ENCODE results near the gene SEMA4B.
"Not testable (repeated sequence)": the region's sequence is repeated elsewhere in the genome, so short reads cannot be mapped to it uniquely, and the experiment has no call there.

Gene SEMA4B

DNA sequence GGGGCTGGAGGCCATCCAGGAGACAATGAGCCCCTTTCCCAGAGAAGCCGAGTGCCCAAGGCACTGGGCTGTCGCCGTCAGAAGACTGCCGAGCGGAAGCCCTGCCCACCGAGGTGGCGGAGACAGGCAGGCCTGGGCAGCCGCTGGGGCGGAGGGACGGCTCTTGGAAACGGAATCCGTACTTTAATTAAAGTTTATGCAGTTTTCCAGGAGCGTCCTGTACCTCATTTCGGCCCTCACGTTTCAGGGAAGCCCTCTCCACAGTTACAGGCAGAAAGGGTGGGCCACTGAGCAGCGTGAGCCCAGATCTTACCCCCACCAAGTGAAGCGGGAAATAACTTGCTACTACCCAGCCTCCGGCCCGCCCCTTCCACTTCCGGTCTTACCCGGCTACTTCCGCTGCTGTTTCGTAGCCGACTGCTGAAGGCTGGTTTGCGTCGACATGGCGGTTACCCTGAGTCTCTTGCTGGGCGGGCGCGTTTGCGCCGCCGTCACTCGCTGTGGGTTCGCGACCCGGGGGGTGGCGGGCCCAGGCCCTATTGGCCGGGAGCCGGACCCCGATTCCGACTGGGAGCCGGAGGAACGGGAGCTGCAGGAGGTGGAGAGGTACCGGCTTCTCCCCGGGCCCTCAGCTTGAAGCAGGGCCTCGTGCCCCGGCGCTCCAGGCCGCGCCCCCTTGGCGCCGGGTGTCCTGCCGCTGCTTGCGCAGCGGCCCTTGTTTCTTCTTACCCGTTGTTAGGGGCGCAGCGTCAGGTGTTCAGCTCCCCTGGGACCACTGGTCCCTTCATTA lies 64.3 kb downstream of the SEMA4B start, which contains the start of gene NGRN:
Gene NGRN, plus strand, starts transcription at position 402 of the 790 bp plus-strand sequence. Its CDS starts 41 bp downstream, at position 443.
- DNase-seq: peak; percentile 91

DNA sequence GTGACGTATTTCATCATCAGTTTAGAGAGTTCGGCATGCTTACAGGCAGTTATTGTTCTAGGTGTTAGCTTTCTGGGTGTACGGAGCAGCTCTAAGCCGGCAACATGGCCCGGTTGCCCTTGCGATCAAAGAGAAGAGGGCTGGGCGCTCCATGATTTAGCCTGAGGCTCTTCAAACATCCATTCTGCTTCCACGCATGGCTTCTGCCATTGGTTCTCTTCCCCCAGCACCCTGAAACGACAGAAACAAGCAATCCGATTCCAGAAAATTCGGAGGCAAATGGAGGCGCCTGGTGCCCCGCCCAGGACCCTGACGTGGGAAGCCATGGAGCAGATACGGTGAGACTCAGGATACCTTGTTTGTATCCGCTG lies 64.9 kb downstream of the SEMA4B start:
- DNase-seq: peak; percentile 68

DNA sequence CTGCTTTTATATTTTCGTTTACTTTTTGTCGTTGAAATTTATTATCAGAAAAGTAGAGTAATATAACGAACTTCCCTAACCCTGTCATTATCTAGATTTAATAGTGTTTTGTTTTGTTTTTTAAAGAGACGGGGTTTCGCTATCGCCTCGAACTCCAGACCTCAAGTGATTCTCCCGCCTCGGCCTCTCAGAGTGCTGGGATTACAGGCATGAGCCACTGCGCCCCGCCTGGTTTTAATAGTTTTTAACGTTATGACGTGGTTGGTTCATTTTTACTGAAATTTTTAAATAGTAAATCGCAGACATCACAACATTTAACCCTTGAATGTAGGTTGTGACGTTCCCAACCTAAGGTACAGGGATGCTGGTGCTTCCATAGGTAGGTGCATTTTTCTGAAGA lies 65.4 kb downstream of the SEMA4B start:
- DNase-seq: peak; percentile 42

DNA sequence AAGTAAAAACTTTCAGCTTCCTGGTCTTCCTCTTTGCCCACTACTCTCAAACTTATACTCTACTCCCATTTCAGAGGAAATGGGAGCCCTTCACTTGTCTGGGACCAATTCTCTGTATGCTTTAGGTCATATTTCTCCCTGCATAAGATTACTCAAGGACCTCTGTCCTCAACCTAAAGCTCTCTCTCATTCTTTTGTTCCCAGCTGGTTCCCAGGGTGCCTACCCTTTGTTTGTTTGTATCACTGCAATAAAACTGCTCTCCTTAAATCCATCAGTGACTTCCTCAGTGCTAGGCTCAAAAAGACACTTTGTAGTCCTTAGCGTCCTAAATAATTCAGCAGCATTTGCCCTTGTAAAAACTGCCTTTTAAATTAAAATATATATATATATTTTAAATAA lies 67.3 kb downstream of the SEMA4B start:
- DNase-seq: peak; percentile 9

DNA sequence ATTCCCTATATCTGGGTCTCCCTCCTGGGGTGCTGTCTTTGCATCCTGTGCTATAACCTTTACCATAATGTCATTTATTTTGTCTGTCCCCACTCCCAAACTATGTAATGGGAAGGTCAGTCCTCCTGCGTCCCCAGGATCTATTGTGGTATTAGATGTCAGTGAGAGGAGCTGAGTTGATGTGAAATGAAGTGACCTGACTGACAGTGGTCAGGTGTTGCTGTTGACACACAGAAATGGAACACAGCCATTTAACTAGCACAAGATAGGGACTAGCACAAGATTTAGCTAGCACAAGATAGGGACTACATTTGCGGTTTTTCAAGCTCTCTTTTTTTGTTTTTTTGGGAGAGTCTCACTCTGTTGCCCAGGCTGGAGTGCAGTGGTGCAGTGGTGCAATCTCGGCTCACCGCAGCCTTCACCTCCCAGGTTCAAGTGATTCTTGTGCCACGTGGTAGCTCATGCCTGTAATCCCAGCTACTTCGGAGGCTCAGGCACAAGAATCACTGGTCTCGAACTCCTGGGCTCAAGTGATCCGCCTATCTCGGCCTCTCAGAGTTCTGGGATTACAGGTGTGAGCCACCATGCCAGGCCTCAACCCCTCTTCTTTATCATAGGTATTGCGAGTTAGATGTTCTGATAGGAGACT lies 69.5 kb downstream of the SEMA4B start:
- DNase-seq: no peak

DNA sequence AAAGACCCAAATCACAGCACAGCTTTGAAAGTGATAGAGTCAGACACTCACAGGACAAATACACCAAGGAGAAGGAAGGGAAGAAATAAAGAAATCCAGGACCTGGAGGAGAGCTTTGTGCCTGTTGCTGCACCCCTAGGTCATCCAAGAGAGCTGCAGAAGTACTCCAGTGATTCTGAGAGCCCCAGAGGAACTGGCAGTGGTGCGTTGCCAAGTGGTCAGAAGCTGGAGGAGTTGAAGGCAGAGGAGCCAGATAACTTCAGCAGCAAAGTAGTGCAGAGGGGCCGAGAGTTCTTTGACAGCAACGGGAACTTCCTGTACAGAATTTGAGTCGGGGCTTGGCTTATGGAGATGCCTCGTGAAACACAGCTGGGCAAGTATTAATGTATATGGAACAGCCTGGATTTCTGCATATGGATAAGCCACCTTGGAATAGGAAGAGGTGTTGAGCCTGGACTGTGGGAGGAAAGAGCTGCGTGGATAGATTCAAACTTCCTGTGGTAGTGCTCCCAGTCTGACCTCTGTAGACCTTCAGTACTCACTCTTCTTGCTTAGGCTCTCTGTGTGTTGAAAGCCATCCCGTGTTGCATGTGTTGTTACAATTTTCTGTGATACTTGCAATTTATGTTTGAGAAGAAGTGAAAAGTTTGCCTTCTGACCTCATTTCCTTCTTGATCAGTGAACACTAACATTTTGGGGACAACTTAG lies 70.5 kb downstream of the SEMA4B start:
- DNase-seq: no peak

DNA sequence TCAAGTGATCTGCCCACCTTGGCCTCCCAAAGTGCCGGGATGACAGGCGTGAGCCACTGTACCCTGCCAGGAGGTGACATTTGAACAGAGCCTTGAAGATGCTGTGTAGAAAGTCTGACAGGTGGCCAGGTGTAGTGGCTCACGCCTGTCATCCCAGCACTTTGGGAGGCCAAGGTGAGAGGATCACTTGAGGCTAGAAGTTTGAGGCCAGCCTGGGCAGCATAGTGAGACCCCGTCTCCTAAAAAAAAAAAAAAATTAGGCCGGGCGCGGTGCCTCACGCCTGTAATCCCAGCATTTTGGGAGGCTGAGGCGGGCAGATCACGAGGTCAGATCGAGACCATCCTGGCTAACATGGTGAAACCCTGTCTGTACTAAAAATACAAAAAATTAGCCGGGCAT lies 77.3 kb downstream of the SEMA4B start:
- DNase-seq: not testable (repeated sequence)
